Measurements from ENCODE around the gene KRTAP19-8.

The KRTAP19-8 gene

GRCh38 chr21:31038376-31038775 is at the start of gene KRTAP19-8:
TSS of gene KRTAP19-8 (minus strand) at chr21:31038476. CDS start at chr21:31038443, 33 bp downstream.
- no peak for DNase-seq

GRCh38 chr21:31087639-31088473 is 49.6 kb upstream of the KRTAP19-8 start:
- DNase-seq: no peak

- DNase-seq: no peak
Observed at GRCh38 chr21:31084689-31085088, 46.4 kb upstream of the KRTAP19-8 start.

GRCh38 chr21:31078796-31079195 is 40.5 kb upstream of the KRTAP19-8 start:
- DNase-seq: no peak

- DNase-seq: no peak
Observed at GRCh38 chr21:31078216-31078615, 39.9 kb upstream of the KRTAP19-8 start.

GRCh38 chr21:31075848-31076247 is 37.6 kb upstream of the KRTAP19-8 start:
- no peak for DNase-seq

GRCh38 chr21:31072533-31072932 is 34.3 kb upstream of the KRTAP19-8 start:
- DNase-seq: no peak

- DNase-seq: no peak
Observed at GRCh38 chr21:31064803-31065202, 26.5 kb upstream of the KRTAP19-8 start.

- no peak for DNase-seq
Observed at GRCh38 chr21:31052489-31053142, 14.3 kb upstream of the KRTAP19-8 start.

GRCh38 chr21:31050577-31051157 is 12.4 kb upstream of the KRTAP19-8 start:
- DNase-seq: no peak

GRCh38 chr21:31045841-31046240 is 7.6 kb upstream of the KRTAP19-8 start:
- no peak for DNase-seq

GRCh38 chr21:31043471-31043870 is 5.2 kb upstream of the KRTAP19-8 start:
- DNase-seq: no peak

GRCh38 chr21:31042080-31042464 is 3.8 kb upstream of the KRTAP19-8 start:
- DNase-seq: no peak

GRCh38 chr21:31041295-31042079 is 3.2 kb upstream of the KRTAP19-8 start:
- no peak for DNase-seq

GRCh38 chr21:31034378-31034777 is 3.9 kb downstream of the KRTAP19-8 start:
- DNase-seq: no peak

GRCh38 chr21:31030367-31031106 is 7.7 kb downstream of the KRTAP19-8 start:
- DNase-seq: no peak

GRCh38 chr21:31023680-31024079 is 14.6 kb downstream of the KRTAP19-8 start:
- DNase-seq: no peak

GRCh38 chr21:31022306-31022705 is 16.0 kb downstream of the KRTAP19-8 start:
- DNase-seq: no peak

GRCh38 chr21:31018232-31018631 is 20.0 kb downstream of the KRTAP19-8 start:
- no peak for DNase-seq

- no peak for DNase-seq
Observed at GRCh38 chr21:31014891-31015290, 23.4 kb downstream of the KRTAP19-8 start.

GRCh38 chr21:31012133-31013089 is 25.9 kb downstream of the KRTAP19-8 start:
- no peak for DNase-seq

All from CD4-positive, alpha-beta T cell treated with Interleukin-4 for 4 hours (primary cell).